ENCODE data around the gene KLHL11.
"Not testable (repeated sequence)": the region's sequence is repeated elsewhere in the genome, so short reads cannot be mapped to it uniquely, and the experiment has no call there.

The KLHL11 gene

DNA sequence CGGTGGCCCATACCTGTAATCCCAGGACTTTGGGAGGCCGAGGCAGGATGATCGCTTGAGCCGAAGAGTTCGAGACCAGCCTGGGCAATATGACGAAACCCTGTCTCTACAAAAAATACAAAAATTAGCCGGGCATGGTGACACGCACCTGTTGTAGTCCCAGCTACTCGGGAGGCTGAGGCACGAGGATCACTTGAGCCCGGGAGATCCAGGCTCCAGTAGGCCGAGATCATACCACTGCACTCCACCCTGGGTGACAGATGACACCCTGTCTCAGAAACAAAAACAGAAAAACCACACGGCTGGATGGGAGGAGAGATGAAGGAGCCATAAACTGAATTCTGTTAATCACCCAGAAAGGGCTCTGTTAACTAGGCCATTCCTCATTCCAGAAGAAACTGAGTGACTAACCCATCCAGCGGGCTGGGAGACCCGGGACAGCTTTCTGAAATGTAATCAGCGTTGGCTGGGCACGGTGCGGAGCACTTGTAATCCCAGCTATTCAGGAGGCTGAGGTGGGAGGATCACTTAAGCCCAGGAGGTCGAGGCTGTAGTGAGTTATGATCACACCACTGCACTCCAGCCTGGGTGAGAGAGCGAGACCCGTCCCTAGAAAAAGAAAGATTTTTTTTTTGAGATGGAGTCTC, 28.6 kb downstream of the KLHL11 start:
- DNase-seq: no peak

DNA sequence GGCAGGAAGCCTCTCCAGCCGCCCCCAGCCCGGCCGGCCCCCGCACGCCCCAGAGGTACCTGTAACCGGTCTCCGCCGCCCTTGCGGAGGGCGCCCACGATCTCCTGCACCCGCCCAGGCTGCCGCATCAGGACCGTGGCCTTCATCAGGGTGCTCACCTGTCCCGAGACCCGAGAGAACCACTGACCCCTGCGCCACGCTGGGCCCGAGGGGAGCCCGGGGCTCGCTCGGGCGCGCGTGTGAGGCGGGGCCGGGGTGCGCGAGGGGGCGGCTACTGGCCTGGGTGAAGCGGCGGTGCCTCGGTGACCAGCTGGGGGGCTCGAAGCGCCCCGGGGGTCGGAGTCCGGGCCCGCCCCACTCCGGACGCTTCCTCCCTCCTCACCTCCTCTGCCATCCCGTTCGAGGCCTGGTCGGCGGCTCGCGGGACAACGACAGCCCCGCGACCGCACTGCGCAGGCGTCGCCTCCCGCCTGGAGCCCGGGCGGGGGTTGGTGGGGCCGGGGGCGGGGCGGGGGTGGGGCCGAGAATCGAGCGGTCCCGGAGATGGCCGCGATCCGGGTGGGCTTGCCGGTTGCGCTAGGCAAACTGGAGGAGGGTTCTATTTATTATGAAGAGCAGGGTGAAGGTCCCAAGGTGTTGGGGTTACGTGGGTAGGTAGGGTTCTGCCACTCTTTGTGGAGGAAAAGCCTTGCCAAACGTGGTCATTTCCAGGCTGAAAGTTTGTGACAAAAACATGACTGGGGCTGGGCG, 29.2 kb downstream of the KLHL11 start, which contains the start of gene NT5C3B:
NT5C3B (minus strand) TSS at position 433 of the 750 bp plus-strand sequence; CDS start at position 394, 39 bp downstream.
- peak; percentile 22 to 60 (median 46) for DNase-seq

DNA sequence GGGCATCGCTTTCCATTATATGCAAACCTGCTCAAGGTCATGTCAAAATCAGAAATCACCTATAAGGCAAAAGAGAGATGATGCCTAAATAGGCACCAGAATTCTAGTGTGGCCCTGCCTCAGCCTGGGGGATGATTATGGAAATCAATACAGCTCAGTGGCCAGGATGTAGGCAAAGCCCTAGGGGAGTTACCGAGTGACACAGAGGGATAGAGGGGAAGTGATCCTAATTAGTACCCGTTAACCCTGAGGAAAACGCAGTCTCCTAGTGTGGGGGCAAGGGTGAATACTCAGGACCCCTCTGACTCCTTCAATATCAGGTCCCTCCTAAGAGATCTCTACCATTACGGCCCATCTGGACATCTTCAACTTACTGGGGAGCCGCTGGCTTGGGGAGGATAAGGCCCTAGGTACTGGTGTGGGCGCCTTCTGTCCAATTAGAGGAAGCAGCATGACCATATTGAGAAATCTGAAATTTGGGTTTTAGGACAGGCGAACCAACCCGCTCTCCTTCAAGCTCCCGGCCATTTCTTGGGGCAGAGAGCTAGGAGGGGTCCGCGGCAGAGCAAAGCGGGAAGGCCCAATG, 29.9 kb downstream of the KLHL11 start:
- no peak for DNase-seq

DNA sequence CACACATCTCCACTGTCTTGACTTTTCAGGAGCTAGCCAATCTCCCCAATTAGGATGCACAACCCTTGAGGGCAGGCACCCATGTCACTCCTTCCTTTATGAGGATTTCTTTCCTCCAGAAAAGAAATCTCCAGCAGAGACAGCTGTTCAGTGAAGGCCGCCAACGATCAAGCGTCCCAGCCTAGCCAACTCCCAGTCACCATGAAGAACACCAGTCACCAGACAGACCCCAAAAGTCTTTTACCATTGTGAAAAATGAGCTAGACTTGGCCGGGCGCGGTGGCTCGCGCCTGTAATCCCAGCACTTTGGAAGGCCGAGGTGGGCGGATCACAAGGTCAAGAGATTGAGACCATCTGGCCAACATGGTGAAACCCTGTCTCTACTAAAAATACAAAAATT, 35.3 kb downstream of the KLHL11 start:
- DNase-seq: not testable (repeated sequence)

DNA sequence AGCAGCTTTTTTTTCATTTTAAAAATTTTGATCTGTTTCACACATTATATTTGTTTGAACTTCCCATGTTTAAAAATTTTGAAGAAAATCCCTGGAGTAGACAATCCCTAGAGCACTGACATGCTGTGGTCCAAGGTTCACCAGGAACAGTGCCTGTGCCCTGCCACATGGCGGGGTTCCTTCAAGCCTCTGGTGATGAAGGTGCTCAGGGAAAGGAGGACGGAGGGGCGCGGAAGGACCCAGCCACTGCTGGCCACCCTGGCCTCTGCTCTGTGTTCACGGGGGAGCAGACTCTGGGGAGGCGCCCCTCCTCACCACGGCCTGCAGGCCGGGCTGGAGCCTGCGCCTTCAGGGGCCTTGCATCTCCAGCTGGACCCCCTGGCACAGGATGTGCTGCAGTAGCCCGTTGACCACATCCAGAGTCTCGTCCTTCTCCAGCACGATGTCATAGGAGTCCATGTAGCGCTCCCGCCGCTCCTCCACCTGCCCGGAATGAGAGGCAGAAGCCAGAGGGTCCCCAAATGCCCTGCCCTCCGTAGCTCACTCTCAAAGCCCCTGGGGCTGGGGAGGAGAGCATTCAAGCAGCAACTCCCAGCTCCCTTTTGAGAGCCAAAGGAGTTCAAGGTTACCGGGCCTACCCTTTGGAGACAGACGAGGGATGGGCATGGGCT, 39.9 kb downstream of the KLHL11 start:
- DNase-seq: no peak

DNA sequence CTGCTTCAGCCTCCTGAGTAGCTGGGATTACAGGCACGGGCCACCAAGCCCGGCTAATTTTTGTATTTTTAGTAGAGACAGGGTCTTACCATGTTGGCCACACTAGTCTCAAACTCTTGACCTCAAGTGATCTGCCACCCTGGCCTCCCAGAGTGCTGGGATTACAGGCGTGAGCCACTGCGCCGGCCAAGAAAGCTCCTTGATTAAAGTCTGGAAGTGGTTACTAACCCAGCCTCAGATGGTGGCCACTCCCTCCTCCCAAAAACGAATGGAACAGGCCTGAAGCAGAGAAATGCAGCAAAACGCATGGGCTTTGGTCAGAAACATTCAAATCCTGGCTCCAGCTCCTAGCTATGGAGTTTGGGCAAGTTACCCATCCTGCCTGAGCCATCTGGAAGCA, 41.1 kb downstream of the KLHL11 start:
- DNase-seq: no peak

DNA sequence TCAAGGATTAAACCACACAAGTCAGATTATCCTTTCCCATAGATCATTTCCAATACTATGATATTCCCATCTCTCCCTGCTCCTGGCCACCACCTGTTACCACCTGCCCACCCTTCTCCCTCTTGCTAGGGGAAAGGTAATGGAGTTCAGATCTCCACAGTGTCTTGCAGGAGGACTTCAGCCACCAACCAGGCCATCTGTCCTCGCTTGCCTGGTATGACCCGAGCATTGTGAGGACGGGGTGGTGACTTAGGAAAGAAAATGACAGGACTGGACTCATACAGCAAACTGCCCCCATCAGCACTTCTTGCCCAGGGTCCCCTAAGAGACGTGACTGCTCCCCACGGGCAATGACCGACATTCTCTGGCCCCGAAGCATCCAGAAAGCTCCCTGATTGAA, 41.6 kb downstream of the KLHL11 start:
- no peak for DNase-seq

DNA sequence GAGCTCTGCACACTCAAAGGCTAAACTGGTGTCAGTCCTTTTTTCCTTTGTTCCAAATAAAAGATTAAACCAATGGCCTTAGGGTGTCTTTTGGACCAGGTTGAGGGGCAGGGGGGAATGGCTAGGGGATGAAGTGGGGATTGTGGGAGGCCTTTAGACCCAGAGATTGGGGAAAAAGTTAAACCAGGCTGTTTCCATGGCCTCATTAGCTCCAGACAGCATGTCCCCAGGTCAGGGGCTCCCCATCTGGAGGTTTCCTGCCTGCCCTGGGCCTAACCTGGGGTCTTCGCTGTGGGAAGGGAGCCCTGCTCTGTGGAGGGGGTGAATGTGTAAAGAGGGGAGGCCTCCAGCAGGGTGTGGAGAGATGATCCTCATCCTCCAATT, 42.1 kb downstream of the KLHL11 start:
- DNase-seq: no peak

DNA sequence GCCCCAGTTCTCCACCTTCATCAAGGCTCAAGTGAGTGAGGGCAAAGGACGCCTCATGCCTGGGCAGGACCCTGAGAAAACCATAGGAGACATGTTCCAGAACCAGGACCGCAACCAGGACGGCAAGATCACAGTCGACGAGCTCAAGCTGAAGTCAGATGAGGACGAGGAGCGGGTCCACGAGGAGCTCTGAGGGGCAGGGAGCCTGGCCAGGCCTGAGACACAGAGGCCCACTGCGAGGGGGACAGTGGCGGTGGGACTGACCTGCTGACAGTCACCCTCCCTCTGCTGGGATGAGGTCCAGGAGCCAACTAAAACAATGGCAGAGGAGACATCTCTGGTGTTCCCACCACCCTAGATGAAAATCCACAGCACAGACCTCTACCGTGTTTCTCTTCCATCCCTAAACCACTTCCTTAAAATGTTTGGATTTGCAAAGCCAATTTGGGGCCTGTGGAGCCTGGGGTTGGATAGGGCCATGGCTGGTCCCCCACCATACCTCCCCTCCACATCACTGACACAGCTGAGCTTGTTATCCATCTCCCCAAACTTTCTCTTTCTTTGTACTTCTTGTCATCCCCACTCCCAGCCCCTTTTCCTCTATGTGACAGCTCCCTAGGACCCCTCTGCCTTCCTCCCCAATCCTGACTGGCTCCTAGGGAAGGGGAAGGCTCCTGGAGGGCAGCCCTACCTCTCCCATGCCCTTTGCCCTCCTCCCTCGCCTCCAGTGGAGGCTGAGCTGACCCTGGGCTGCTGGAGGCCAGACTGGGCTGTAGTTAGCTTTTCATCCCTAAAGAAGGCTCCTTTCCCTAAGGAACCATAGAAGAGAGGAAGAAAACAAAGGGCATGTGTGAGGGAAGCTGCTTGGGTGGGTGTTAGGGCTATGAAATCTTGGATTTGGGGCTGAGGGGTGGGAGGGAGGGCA, 42.7 kb downstream of the KLHL11 start:
- no peak for DNase-seq

DNA sequence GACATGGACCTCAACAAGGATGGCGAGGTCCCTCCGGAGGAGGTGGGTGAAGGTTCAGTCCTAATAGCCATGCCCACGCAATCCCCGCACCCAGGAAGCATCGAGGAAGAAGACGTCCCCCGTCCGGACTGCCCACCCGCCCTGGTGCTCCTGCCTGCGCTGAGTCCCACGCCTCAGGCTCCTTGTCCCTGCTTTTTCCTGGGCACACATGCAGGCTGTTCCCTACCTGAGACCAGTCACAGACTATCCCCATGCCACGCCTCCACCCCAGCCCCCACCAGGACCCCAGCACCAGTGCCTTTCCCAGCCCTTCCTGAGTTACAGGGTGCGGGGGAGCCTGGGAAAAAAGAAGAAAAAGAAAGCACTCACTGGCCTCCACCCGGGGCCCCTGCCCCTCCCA, 43.4 kb downstream of the KLHL11 start:
- DNase-seq: no peak

DNA sequence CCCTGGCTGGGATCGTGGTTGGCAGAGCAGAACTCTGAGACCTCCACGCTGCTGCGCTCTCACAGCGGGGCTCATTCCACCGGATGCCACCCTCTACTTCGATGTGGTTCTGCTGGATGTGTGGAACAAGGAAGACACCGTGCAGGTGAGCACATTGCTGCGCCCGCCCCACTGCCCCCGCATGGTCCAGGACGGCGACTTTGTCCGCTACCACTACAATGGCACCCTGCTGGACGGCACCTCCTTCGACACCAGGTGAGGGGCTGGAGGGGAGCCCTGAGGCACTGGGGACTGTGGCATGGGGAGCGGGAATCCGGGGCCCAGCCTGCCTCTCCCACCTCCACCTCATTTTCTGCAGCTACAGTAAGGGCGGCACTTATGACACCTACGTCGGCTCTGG, 47.2 kb downstream of the KLHL11 start:
- DNase-seq: no peak

DNA sequence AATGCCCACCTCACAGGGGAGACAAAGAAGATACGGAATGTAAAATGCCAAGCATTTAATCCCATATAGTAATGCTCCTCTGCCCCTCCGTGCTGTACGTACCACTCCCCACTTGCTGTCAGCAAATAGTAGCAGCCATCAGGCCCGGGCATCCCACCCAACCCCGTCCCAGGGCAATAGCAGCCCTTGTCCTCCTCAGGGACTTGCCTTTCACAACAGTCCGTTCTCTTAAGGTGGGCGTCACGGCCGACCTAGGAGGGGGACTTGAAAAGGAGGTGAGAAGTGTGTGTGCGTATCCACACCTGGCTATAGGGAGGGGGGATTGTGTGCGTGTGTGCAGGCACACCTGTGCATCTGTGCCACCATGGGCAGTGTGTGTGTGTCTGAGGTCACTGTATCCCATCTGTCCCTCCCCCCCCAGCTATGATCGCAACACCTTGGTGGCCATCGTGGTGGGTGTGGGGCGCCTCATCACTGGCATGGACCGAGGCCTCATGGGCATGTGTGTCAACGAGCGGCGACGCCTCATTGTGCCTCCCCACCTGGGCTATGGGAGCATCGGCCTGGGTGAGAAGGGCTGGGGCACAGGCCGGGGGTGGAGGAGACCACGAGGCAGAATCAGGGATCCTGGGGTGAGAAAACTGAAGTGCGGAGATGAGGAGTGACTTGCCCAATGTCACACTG, 48.4 kb downstream of the KLHL11 start:
- DNase-seq: no peak

DNA sequence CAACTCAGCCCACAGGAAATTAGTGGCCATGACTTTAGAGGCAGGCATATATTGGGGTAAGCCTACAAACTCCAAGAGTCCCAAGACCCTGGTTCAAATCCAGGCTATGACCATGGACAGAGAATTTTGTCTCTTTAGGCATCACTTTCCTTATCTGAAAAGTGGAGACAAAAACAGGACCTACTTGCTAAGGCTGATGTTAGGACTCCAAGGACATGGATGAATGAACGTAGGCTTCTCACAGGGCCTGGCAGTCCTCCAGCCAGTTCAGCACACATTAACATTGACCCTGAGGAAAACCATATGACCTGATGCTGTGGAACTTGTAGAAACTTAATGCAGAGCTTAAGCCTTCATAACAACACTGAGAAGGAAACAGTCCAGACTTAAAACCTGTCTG, 51.0 kb downstream of the KLHL11 start:
- DNase-seq: no peak

DNA sequence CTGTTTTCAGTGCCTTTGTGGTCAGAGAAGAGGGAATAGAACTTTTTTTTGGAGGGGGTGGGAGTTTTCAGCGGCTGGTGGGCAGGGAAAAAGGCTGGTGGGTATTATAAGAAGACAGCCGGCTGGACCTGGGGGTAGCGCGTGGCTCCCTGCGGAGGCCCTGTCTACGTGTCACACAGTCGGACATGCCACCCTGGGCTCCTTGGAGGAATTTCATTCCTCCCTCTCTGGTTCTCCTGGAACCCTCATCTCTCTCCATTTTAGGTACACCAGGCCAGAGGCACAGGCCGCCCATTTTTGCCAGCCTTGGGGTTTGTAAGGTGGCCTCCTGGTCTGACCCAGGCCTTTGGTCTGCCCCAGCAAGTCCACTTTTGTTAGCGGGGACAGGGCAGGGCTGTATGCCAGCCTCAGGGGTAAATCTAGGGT, 51.5 kb downstream of the KLHL11 start:
- DNase-seq: no peak

DNA sequence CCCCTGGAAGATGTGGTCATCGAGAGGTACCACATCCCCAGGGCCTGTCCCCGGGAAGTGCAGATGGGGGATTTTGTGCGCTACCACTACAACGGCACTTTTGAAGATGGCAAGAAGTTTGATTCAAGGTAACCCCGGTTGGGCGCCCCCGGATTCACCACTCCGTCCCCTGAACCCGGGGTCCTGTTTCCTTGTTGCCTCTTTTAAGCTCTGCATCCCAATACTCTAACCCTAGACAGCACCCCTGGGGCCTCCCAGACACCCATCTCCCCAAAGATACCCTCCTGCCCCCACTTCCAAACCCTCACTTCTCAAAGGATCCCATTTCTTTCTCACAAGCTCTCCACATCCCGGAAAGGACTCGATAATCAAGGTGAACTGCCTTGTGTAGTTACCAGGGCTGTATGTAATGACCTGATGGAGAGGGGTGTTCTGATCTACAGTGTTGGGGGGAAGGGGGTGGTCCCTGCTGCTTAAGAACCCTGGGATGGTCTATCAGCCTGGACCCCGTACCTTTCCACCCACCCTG, 52.0 kb downstream of the KLHL11 start:
- no peak for DNase-seq

DNA sequence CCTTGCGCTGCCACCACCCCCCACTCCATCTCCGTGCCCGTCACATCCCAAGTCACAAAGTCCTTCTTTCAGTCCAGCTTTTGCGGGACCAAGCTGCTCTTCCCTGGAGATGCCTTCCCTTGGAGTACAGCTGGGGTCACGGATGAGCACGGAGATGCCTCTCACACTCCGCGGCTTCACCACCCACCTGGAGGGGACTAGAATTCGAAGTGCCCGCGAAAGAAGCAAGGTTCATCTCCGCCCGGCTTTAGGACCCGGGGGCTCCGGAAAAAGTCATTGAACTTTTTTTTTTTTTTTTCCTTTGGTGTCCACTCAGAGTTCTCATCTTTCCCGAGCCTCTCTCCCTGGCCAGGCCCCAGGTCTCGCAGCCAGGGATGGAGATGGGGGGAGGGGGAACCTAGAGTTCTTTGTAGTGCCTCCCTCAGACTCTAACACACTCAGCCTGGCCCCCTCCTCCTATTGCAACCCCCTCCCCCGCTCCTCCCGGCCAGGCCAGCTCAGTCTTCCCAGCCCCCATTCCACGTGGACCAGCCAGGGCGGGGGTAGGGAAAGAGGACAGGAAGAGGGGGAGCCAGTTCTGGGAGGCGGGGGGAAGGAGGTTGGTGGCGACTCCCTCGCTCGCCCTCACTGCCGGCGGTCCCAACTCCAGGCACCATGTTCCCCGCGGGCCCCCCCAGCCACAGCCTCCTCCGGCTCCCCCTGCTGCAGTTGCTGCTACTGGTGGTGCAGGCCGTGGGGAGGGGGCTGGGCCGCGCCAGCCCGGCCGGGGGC, 52.7 kb downstream of the KLHL11 start, which contains the start of gene FKBP10:
FKBP10 (plus strand) TSS at position 624 of the 771 bp plus-strand sequence; CDS start at position 655, 31 bp downstream.
- peak in 4 of 6 experiments; percentile 13 to 67 (median 43) for DNase-seq

DNA sequence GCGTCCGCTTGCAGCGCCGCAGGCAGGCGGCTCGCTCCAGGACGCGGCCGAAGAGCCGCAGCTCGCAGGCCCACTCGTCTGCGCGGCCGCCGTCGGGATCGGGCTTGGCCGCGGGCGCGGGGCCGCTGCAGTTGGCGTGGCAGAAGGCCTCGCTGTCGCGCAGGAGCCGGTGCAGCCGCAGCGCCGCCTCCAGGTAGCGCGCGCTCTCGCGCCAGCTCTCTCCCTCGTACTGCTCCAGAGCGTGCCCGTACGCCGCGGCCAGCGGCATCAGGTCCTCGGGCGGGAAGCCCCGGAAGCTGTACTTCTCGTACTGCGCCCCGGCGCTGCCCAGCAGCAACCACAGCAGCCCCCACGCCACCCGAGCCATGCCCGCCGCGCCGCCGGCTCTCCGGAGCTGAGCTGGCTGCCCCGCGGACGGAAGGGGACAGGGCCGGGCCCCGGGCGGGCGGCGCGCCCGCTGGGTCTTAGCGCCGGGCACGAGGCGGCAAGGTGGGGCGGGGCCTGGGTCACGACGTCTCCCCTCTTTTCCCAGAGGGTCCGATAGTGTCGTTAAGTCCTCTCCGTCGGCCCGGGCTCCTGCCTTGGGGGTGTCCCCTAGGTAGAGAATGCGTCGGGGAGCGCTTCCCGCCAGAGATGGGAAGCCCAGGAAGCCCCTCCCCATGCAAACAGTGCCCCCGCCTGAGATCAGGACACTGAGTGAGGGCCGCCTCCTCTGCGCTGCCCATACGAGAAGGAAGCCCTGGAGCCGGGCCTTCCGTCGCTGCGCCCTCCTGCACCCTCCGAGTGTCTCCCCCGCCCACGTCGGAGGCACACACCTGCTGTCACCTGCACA, 53.5 kb downstream of the KLHL11 start, which contains the start of gene P3H4:
P3H4 (minus strand) TSS at position 401 of the 832 bp plus-strand sequence; CDS start at position 367, 34 bp downstream.
- DNase-seq: peak; percentile 50 to 81 (median 73)

DNA sequence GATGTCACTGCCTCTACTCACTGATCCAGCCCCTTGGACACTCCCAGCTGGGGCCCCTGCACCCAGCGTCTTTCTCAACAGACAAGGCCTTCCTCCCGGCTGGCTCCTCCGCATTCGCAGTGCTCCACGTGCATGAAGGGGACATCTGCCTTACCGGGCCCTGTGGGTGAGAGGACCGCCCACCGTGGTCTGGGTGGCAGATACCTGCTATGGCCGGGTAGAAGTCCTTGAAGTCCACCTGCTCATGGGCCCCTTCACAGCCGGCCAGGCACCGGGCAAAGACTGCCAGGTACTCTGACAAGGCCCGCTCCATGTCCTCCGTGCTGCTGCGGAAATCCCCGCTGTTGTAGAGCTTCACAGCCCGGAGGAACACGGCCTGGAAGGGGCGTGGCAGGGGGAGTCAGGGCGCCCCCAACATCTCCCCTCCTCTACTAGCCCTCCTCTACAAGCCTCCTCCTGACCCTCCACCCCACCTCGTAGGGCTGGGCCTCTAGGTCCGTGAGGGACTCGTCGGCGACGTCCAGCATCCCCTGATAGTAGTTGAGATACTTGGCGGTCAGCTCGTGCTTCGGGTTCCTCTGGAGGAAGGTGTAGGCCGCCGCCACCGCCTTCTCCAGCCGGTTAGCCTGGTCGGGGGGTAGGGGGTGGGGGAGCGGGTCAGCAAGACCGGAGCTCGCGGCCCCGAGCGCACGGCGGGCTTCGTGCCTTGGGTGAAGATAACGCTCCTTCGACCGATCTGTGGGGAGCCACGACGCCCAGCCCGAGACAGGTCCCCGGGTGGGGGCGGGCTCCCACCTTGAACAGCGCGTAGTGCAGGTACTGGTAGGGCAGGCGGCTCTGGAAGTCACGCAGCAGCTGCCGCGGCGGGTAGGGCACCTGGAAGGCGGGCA, 54.3 kb downstream of the KLHL11 start:
- peak in 4 of 6 experiments; percentile 37 to 79 (median 63) for DNase-seq
